ENCODE measurements around the gene TBC1D22A.
"Not testable (repeated sequence)": the region's sequence is repeated elsewhere in the genome, so short reads cannot be mapped to it uniquely, and the experiment has no call there.

Gene TBC1D22A

GRCh38 chr22:46774253-46774979, 12.0 kb downstream of the TBC1D22A start:
- no peak for DNase-seq

DNA sequence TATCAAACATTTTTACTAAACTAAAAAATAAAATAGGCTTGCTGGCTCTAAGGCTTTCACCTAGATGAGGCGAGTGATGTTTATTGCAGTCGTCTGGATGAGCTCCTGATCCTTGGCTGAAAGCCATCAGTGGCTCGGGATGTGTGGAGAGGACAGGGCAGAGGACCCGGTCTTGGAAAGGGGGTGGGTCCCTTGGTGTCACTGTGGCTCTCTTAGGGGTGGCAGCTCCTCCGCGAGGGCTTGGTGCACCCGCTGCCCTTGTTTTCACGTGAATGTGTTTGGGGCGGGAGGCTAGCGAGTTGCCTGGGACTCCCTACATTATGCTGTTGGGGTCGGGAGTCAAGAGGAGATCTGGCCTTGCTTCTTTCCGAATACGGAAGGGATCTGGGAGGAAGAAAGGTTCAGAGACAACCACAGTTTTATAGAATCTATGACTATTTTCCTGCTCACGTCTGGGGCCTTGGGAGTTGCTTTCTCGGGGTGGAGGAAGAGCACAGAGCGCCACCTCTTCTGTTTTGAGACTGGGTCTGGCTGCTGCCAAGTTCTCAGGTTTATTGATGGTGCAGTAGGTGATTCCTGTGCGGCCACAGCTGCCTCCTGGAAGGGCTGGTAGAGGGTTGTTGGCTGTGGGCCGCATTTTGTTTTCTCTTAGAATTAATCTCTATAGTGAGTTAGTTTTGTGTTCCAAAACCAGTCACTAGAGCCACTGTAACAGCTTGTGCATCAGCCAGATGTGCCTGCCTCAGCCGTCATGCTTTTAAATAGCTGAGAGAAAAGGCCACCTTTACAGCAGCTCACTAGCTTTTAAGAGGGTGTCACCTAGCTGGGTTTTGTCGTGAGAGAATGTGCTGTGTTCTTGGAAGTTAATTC, 12.8 kb downstream of the TBC1D22A start:
- no peak for DNase-seq

GRCh38 chr22:46775850-46776826, 13.7 kb downstream of the TBC1D22A start:
- DNase-seq = no peak

DNA sequence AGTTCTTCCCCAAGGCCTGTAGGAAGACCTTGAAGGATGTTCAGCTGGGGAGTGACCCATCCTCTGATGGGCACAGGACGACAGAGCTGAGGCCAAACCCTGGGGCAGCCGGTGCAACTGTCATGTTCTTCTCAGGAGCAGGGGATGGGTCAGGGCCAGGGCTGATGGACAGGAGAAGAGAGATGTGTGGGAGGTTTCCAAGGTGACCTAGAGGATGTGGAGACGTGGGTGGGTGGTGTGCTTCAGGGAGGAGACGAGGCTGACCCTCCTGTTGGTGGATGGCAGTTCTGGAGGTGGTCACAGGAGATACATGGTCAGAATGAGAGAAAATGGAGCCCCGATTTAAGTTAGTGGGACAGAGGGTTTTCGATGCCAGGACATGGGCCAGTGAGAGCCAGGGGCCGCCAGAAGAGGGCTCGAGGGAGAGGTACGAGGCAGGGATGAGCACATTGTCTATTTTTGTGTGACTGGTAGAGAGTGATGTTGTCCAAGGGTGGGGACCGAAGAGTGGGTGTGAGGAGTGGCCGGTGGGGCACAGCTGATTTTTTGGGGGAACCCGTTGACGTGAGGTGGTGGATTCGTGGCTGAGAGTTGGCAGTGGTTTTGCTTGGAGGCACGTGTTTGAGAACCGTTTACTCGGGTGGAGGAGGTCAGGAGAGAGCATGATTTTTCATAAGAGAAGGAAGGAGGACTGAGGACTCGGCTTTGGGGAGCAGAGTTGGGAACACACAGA, 14.6 kb downstream of the TBC1D22A start:
- no peak for DNase-seq

DNA sequence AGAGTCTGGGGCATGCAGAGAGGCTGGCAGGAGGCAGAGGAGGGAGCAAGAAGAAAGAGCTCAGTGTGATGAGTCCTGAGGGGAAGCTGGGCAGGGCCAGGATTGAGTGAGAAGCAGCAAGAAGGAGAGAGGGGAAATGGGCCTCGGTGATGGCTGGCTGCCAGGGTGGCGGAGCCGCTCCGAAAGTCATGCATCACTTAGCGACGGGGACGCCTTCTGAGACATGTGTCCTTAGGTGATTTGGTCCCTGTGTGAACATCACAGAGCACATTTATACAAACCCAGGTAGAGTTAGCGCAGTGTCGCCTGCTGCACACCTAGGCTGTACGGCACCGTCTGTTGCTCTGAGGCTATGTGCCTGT, 15.1 kb downstream of the TBC1D22A start:
- no peak for DNase-seq

DNA sequence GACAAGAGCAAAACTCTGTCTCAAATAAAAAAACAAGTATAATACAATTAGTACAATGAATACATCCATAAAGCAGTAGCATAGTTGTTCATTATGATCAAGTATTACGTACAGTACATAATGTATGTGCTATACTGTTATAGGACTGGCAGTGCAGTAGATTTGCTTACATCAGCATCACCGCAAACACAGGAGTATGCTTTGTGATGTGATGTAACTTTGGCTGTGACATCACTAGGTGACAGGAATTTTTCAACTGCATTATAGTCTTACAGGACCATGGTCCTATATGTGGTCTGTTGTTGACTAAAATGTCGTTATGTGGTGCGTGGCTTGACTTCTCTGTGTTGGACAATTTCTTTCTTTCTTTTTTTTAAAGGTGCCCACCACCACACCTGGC, 16.6 kb downstream of the TBC1D22A start:
- no peak for DNase-seq

GRCh38 chr22:46779651-46780050, 17.2 kb downstream of the TBC1D22A start:
- DNase-seq = no peak

GRCh38 chr22:46780453-46780852, 18.0 kb downstream of the TBC1D22A start:
- DNase-seq = no peak

DNA sequence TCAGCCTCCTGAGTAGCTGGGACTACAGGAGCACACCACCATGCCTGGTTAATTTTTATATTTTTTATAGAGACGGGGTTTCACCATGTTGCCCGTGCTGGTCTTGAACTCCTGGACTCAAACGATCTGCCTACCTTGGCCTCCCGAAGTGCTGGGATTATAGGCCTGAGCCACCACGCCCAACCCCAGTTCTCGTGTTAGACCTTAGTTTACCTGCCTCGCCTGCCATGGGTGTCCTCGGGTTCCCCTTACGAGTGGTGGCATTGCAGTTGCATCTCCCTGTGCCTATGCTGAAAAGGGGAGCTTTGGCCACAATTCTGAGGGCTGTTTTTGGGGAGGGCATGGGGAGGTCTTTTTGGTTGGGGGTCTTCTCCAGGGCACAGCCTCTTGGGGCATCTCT, 18.8 kb downstream of the TBC1D22A start:
- no peak for DNase-seq

DNA sequence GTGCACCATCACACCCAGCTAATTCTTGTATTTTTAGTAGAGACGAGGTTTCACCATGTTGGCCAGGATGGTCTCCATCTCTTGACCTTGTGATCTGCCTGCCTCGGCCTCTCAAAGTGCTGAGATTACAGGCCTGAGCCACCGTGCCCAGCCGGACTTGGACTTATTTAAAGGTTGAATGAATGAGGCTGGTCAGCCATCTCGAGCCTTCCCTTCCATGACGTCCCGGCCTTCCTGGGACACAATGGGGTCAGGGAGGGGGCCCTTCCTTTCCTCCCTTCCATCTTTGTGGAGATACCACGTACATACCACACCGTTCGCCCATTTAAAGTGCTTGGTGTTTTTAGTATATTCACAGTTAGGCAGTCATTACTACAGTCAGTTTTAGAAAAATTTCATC, 19.8 kb downstream of the TBC1D22A start:
- not testable (repeated sequence) for DNase-seq

- no peak for DNase-seq
These were observed 21.3 kb downstream of the TBC1D22A start for GRCh38 chr22:46783721-46784120.

GRCh38 chr22:46788441-46789172, 26.2 kb downstream of the TBC1D22A start:
- DNase-seq = no peak

GRCh38 chr22:46789992-46790391, 27.5 kb downstream of the TBC1D22A start:
- DNase-seq = no peak

GRCh38 chr22:46791201-46791731, 28.8 kb downstream of the TBC1D22A start:
- DNase-seq = no peak

GRCh38 chr22:46792061-46792796, 29.8 kb downstream of the TBC1D22A start:
- DNase-seq = no peak

GRCh38 chr22:46792841-46793261, 30.4 kb downstream of the TBC1D22A start:
- no peak for DNase-seq

DNA sequence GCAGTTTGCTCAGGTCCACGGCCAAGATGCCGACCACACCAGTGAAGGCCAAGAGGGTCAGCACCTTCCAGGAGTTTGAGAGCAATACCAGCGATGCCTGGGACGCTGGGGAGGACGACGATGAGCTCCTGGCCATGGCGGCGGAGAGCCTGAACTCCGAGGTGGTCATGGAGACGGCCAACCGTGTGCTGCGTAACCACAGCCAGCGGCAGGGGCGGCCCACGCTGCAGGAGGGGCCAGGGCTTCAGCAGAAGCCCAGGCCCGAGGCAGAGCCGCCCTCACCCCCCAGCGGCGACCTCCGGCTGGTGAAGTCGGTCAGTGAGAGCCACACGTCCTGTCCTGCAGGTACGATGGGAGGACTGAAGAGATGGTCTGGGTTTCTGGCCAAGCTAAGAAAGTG, 31.0 kb downstream of the TBC1D22A start:
- no peak for DNase-seq

GRCh38 chr22:46794067-46794466, 31.6 kb downstream of the TBC1D22A start:
- DNase-seq = no peak

DNA sequence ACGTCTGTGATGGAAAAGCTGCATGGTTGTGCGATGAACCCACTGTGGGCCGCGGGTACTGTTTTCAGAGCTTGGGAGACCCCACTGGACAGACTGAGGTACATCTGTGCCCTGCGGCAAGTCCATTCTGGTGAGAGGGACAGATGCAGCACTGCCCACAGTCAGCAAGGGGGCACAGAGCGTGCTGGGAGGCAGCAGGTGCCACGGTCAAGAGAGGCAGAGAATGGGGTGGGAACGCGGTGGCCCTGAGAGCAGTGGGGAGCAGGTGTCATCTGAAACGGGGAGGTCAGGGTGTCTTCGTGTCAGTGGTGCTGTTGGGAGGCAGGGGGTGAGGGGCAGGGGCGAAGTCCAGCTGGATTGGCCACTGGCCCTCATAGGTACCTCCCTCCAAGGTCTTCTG, 32.0 kb downstream of the TBC1D22A start:
- DNase-seq = no peak

DNA sequence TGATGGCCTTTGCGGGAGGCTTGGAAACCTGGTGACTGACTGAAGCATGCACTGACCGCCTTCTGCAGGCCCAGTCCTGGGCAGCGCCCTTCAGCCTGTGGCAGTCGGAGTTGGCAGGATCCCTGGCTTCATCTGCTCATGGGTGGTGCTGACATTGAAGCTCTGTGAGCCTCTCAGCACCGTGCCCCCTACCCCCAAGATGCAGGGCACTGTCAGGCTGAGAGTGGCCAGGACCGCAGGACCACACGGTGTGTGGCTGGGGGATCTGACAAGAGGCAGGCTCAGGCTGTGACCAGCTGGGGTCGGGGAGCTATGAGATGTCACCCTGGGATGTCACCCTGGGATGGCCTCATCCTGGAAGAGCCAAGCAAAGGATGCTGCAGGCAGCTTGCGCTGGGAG, 32.7 kb downstream of the TBC1D22A start:
- no peak for DNase-seq
